HPDE6-E6E7 (cell line): ENCODE measurements around the gene USP10.

Source experiments
- DNase-seq: peaks from one replicate; pipeline ENCODE4 v3.0.0; 2011; ENCODE audit warnings: missing footprints; ENCODE audit errors: extremely low spot score

The USP10 gene

GRCh38 chr16:84699712-84700445 is at the start of gene USP10:
Gene USP10, plus strand, starts transcription at chr16:84700000. Its CDS starts 91 bp downstream, at chr16:84700091.
- DNase-seq = peak; percentile 98

DNA sequence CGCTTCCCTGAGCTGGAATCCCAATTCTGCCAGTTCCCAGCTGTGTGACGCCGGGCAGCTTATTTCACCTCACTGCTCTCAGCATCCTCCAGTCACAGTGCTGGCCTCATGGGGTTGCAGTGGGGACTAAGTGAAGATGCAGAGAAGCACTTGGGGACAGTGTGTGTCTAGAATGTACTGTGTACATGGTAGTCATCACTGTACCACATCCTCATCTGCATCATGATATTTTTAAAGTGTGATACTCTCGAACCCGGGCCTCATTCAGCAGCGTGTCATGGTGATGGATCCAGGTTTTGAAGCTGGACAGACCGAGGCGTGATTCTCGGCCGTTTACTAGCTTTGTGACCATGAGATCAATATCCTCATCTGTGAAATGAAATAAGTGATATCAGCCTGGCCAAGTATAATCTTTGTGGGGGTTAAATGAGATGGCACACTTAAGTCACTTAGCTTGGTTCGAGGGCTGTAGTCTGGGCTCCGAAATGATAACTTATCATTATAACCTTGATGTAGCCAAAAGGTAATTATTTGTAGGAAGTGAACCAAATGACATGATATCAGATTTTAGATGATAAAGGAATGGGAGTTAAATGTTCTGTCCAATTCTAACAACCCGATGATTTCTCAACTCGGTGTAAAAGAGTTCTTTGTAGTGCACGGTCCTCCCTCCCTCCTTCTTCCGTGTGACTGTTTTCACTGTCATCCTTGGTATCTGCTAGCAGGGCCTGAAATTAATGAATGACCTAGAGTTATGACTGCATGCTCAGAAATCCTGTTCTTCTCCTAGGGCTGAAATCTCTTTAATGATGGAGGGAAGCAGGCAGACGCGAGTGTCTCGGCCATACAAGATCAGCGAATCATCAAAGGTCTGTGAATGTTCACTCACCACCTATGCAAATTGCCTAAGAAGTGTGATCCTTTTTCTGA is 49.5 kb upstream of the USP10 start:
- no peak for DNase-seq

GRCh38 chr16:84652566-84652965 is 47.2 kb upstream of the USP10 start:
- DNase-seq = no peak

DNA sequence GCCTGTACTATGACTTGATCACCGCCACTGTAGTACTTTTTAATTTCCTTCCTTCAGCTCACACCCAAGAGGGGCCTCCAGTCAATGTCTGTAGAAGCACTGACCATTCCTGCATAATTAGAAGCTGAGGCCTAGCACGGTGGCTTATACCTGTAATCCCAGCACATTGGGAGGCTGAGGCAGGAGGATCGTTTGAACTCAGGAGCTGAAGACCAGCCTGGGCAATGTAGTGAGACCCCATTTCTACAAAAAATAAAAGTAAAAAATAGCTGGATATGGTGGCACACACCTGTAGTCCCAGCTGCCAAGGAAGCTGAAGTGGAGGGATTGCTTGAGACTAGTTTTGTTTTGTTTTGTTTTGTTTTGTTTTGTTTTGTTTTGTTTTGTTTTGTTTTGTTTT is 45.6 kb upstream of the USP10 start:
- DNase-seq = no peak

DNA sequence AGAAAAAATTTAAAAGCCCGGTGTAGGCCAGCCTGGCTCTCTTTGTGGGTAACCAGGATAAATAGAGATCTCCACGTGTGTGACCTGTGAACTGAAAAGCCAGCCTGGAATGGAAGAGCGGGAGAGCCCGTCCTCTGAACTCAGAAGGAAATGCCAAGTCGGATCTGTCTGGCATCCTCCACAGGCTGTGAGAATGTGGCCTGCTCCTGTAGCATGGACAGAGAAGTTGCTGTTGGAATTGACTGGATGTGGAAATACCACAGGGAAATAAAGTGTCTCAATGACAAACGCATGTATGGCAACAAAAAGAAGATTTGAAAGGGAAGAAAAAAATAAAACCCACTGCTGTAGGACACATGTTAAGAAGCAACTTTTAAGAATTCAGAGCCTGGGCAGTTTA is 44.8 kb upstream of the USP10 start:
- DNase-seq = no peak

DNA sequence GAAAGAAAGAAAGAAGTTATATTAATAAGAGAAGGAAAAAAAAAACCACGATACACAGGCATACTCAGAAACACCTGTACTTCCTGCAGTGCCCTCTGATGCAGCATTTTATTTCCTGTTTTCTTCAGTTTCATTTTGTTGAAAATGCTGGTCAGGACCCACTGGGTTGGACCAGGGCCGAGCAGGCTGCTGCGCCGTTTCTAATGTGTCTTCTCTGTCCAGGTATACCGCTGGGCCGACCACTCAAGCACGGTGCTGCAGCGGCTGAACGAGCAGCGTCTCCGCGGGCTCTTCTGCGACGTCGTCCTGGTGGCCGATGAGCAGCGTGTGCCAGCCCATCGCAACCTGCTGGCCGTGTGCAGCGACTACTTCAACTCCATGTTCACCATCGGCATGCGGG is 43.2 kb upstream of the USP10 start:
- DNase-seq = no peak

GRCh38 chr16:84657229-84657837 is 42.5 kb upstream of the USP10 start:
- no peak for DNase-seq

- DNase-seq = no peak
These were observed 41.1 kb upstream of the USP10 start for GRCh38 chr16:84658690-84659089.

DNA sequence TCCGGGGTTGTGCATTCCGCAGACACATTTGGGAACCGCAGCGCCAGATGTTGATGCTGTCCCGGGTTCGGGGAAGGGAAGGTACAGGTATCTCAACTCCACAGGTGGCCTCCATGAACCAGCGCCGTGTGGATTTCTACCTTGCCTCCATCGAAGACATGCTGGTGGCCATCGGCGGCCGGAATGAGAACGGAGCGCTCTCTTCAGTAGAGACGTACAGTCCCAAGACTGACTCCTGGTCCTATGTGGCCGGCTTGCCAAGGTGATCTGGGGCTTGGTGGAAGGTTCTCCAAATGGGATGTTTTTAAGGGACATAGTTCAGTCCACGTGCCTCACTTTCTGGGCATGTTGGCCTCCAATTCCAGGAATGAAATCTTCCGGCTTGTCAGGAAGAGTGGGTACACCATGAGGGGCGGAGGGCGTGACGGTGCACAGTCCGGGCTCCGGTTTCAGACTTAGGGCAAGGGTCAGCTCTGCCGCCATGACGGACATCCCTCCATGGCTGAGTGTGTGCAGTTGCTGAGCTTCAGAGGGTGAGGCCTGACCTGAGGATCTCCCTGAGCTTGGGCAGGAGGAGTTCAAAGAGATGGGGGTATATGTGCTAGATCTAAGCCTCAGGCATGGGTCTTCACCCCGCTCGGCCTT is 40.0 kb upstream of the USP10 start:
- DNase-seq = no peak

- DNase-seq = no peak
These were observed 38.8 kb upstream of the USP10 start for GRCh38 chr16:84660973-84661372.

GRCh38 chr16:84661418-84662060 is 38.3 kb upstream of the USP10 start:
- DNase-seq = no peak

DNA sequence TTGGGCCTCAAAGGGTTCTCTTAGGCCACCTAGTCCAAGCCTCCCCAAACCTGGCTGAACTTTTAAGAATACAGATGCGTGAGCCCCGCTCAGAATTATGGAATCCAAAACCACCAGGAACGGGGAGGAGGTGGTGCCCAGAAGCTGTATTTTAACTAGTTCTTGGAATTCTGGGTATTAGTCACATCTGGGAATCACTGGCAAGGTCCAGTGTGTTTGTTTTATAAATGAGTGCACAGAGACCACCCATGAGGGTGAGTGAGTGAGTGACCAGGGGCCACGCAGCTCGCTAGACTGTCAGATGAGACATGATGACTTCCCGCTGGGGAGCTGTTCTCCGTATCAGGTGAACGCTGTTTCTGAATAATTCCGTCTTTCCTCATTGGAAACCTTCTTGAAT is 37.3 kb upstream of the USP10 start:
- no peak for DNase-seq

- no peak for DNase-seq
These were observed 36.2 kb upstream of the USP10 start for GRCh38 chr16:84663433-84664101.

DNA sequence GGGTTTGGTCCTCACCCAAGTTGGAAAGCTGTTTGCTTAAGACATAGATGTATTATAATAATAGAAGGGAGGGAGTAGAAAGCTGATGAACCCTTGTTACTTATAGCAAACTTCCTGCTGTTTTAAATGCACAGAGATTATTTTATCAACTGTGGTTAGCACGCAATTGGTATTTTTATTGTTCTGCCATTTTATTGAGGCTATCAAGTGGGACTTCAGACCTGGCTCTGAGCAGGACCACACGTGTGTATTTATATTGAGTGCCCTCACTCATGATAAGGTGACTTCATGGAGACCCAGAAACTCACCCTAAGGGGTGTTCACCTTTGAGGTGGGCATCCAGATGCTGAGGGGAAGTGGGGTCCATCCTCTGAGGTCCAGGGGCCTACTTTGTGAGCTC is 34.4 kb upstream of the USP10 start:
- no peak for DNase-seq

DNA sequence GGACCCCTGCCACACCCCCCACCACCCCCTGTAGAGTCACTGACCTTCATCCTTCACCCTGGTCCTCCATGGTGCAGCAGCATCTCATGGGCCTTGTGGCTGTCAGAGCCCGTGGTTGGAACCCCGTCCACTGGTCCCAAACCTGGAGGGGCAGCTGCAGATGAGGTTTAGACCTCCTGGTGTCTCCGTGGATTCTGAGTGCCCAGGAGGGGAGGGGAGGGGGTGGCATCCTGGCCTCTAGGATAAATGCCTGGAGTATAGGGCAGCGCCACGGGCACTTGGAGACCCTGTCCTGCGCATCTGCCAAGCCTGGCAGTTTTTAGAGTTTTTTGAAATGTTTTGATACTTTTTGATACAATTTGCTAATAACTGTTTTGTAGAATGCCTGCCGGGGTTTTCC is 34.0 kb upstream of the USP10 start:
- no peak for DNase-seq

- DNase-seq = no peak
These were observed 32.0 kb upstream of the USP10 start for GRCh38 chr16:84667600-84668309.

DNA sequence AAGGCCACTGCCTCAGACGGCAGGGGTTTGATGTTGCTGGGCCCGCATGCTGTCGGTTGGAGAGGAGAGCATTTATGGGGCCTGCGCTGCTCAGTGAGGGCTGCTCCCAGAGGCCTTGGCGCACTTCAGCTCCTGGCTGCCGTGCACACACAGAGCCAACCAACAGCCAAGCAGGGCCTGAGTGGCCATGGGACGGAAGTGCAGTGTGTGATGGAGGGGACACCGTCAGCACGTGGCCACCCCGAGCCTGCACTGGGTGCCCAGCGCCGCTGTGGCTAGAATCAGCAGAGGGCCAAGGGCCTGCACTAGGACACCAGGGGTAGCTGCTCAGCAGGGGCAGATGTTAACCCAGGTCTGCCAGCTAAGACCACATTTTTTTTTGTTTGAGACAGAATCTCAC is 29.7 kb upstream of the USP10 start:
- no peak for DNase-seq

GRCh38 chr16:84672276-84673202 is 27.3 kb upstream of the USP10 start:
- DNase-seq = peak; percentile 72

- peak; percentile 91 for DNase-seq
These were observed 26.6 kb upstream of the USP10 start for GRCh38 chr16:84673203-84673535.
